IMR-90 (cell line): ENCODE measurements around the gene TRMO. TPM values are rescaled to one million over a fixed set of nuclear protein-coding genes. Genes with fewer than 3 reads are reported as not detected.
A peak's percentile ranks its signal among the peaks of the same experiment; 100 is the strongest.

Experiments
- ATAC-seq: fragments of 200-7000 bp; cut with Tn5 transposase; 2 replicates; pipeline ENCODE4 v1.9.1; 2020; ENCODE audit warnings: low read depth, mild to moderate bottlenecking, moderate library complexity
- BruUV-seq: library from RNA; stranded (reverse); fragments of 400-500 nt; replicated peaks from 2 replicates; lab custom pipeline; 2021; lab: Mats Ljungman, UMichigan
- CTCF ChIA-PET: fragments of 300-600 bp; formaldehyde crosslinking; extraction: SDS; loops from one replicate; lab custom pipeline; 2021; ENCODE audit warnings: antibody characterized with exemption; lab: Yijun Ruan, JAX
- POLR2A ChIA-PET: fragments of 300-600 bp; sonication (Branson Sonifier 250); formaldehyde crosslinking; loops from one replicate; lab custom pipeline; 2022; ENCODE audit warnings: antibody characterized with exemption; ENCODE audit not compliant: unreplicated experiment; lab: Charles Lee
- DNase-seq: peaks from one replicate; pipeline ENCODE4 v3.0.0; 2013
- H2AFZ ChIP-seq: replicated peaks from 2 replicates; pipeline ENCODE3; 2013; ENCODE audit warnings: low read length, mild to moderate bottlenecking; ENCODE audit not compliant: poor library complexity
- H2AK5ac ChIP-seq: 2 replicates; pipeline ENCODE4 v1.6.1; 2013; ENCODE audit warnings: low read depth, low read length, inconsistent platforms
- H2AK9ac ChIP-seq: replicated peaks from 2 replicates; pipeline ENCODE3; 2013; ENCODE audit warnings: mild to moderate bottlenecking, low read depth, low read length, moderate library complexity; ENCODE audit not compliant: poor library complexity
- H2BK120ac ChIP-seq: 2 replicates; pipeline ENCODE4 v1.6.1; 2013; ENCODE audit warnings: low read depth, low read length, inconsistent platforms
- H2BK15ac ChIP-seq: 3 replicates; pipeline ENCODE4 v1.6.1; 2013; ENCODE audit warnings: low read depth, low read length, inconsistent platforms
- H2BK20ac ChIP-seq: 2 replicates; pipeline ENCODE4 v1.6.1; 2013; ENCODE audit warnings: low read depth, mild to moderate bottlenecking, inconsistent platforms, low read length, moderate library complexity
- H2BK5ac ChIP-seq: 2 replicates; pipeline ENCODE4 v1.6.1; 2013; ENCODE audit warnings: mild to moderate bottlenecking, low read depth, low read length, inconsistent platforms; ENCODE audit not compliant: poor library complexity, severe bottlenecking
- H3K14ac ChIP-seq: replicated peaks from 2 replicates; pipeline ENCODE4 v1.6.1; 2013; ENCODE audit warnings: low read depth, low read length, inconsistent platforms
- H3K18ac ChIP-seq: 2 replicates; pipeline ENCODE4 v1.6.1; 2013; ENCODE audit warnings: low read depth, low read length, control low read depth
- H3K23ac ChIP-seq: 2 replicates; pipeline ENCODE4 v1.6.1; 2013; ENCODE audit warnings: low read depth, low read length, inconsistent platforms
- H3K27ac ChIP-seq: 2 replicates; pipeline ENCODE4 v1.5.1; 2013; ENCODE audit warnings: mild to moderate bottlenecking, control low read depth, low read length; ENCODE audit not compliant: insufficient read depth
- H3K27me3 ChIP-seq: 2 replicates; pipeline ENCODE4 v1.6.1; 2013; ENCODE audit warnings: low read length; ENCODE audit not compliant: control insufficient read depth, insufficient read depth
- H3K36me3 ChIP-seq: 2 replicates; pipeline ENCODE4 v1.6.1; 2013; ENCODE audit warnings: low read length, mixed read lengths; ENCODE audit not compliant: control insufficient read depth, insufficient read depth
- H3K4ac ChIP-seq: 2 replicates; pipeline ENCODE4 v1.6.1; 2013; ENCODE audit warnings: low read depth, low read length, inconsistent platforms
- H3K4me1 ChIP-seq: 2 replicates; pipeline ENCODE4 v1.6.1; 2013; ENCODE audit warnings: low read length, mixed read lengths; ENCODE audit not compliant: control insufficient read depth, insufficient read depth
- H3K4me2 ChIP-seq: 2 replicates; pipeline ENCODE4 v1.6.1; 2013; ENCODE audit warnings: low read depth, mild to moderate bottlenecking, control low read depth, low read length, moderate library complexity
- H3K4me3 ChIP-seq: 2 replicates; pipeline ENCODE4 v1.5.1; 2013; ENCODE audit warnings: low read depth, mild to moderate bottlenecking, control low read depth, low read length, moderate library complexity; ENCODE audit not compliant: insufficient read depth
- H3K56ac ChIP-seq: 2 replicates; pipeline ENCODE4 v1.6.1; 2013; ENCODE audit warnings: low read length, inconsistent platforms; ENCODE audit not compliant: insufficient read depth; ENCODE audit errors: extremely low read depth
- H3K79me1 ChIP-seq, 2 experiments: 2 replicates each; pipeline ENCODE4 v1.6.1; 2013; ENCODE audit warnings: low read length in 2 of 2, inconsistent platforms in 1 of 2, low read depth in 1 of 2
- H3K9ac ChIP-seq: 2 replicates; pipeline ENCODE4 v1.6.1; 2013; ENCODE audit warnings: low read depth, low read length, control low read depth
- H3K9me1 ChIP-seq: 2 replicates; pipeline ENCODE4 v1.6.1; 2013; ENCODE audit warnings: low read length, inconsistent platforms; ENCODE audit not compliant: insufficient read depth
- H3K9me3 ChIP-seq: 2 replicates; pipeline ENCODE4 v1.6.1; 2013; ENCODE audit warnings: low read length; ENCODE audit not compliant: control insufficient read depth, insufficient read depth
- H4K20me1 ChIP-seq: 2 replicates; pipeline ENCODE4 v1.6.1; 2013; ENCODE audit warnings: low read length, inconsistent platforms; ENCODE audit not compliant: insufficient read depth
- H4K5ac ChIP-seq: 2 replicates; pipeline ENCODE4 v1.6.1; 2013; ENCODE audit warnings: mild to moderate bottlenecking, low read depth, low read length, control low read depth
- H4K8ac ChIP-seq, 2 experiments: 2 replicates each; pipeline ENCODE4 v1.6.1; 2013; ENCODE audit warnings: low read depth in 2 of 2, low read length in 2 of 2, control low read depth in 1 of 2, inconsistent platforms in 1 of 2
- H4K91ac ChIP-seq: 2 replicates; pipeline ENCODE4 v1.6.1; 2013; ENCODE audit warnings: low read depth, low read length, inconsistent platforms; ENCODE audit not compliant: insufficient read depth
- CTCF ChIP-seq: conservative IDR thresholded peaks from 2 replicates; pipeline ENCODE4 v1.5.1; 2012; ENCODE audit warnings: mild to moderate bottlenecking, low read depth, low read length, improper control_type of control experiment
- POLR2A ChIP-seq: IDR thresholded peaks from 2 replicates; pipeline ENCODE4 v1.6.1; 2012; ENCODE audit warnings: mild to moderate bottlenecking, low read depth, low read length
- RAD21 ChIP-seq: IDR thresholded peaks from 2 replicates; pipeline ENCODE4 v1.6.1; 2012; ENCODE audit warnings: low read length, improper control_type of control experiment
- SMC3 ChIP-seq: fragments of 150-350 bp; IDR thresholded peaks from 2 replicates; pipeline ENCODE4 v1.6.1; 2016; ENCODE audit warnings: low read depth, mild to moderate bottlenecking, antibody characterized with exemption, low read length, moderate library complexity
- WGBS, 2 experiments: methylation state at CpG; one replicate each; pipeline versions ENCODE4 v1.1.5 to v1.1.7; 2013; ENCODE audit warnings: missing lambda C conversion rate in 2 of 2; ENCODE audit not compliant: insufficient read length in 1 of 2; ENCODE audit errors: extremely low coverage in 2 of 2; 5-methylcytosine and 5-hydroxymethylcytosine counted together
- dilution Hi-C: fragments of 300-500 bp; cut with HindIII; formaldehyde crosslinking; loops from one replicate; pipeline ENCODE4 v1.14.3; 2018; ENCODE audit warnings: low sequenced_read_pairs; ENCODE audit not compliant: unreplicated experiment
- in situ Hi-C: fragments of 300-500 bp; cut with MboI; formaldehyde crosslinking; loops from 3 replicates; pipeline ENCODE4 v1.14.3; 2019; ENCODE audit warnings: low sequenced_read_pairs, inconsistent platforms, mixed read lengths
- intact Hi-C: fragments of 100-400 bp; cut with micrococcal nuclease; formaldehyde crosslinking; loops from 2 replicates; pipeline ENCODE4 v1.10.0; 2022
- polyA plus RNA-seq, 3 experiments: library from polyadenylated mRNA; depleted of rRNA; stranded (reverse); fragments of >200 nt; gene quantifications; 2 replicates each; pipeline ENCODE4 v1.2.3, GENCODE V29; 2012; ENCODE audit warnings: low replicate concordance in 1 of 3
- total RNA-seq: library from RNA; depleted of rRNA; stranded (reverse); fragments of >200 nt; gene quantifications from 2 replicates; pipeline ENCODE4 v1.2.3, GENCODE V29; 2012

Gene TRMO
- total and polyA plus RNA-seq, 2 of the 4 experiments (the other 2 are of a cell fraction) = 10.2 to 19.9 TPM

GRCh38 chr9:97889941-97890887, 32.1 kb downstream of the TRMO start:
- ChIA-PET CTCF (interaction anchor here (0.5 to 1.6 kb wide), 3 partner anchors 10 to 1831 kb away, joined by 4 to 9 read pairs (median 5); no protein-coding TSS in a partner anchor), POLR2A (no interaction called here)
- no peak overlapping the region for H3K56ac ChIP-seq
- peak; percentile 52 for TF ChIP-seq CTCF
- peak; percentile 25; the same call in 1 of the 2 replicates for TF ChIP-seq RAD21
- TF ChIP-seq SMC3 = peak; percentile 34; the same call in 1 of the 2 replicates
- no peak for TF ChIP-seq POLR2A
- H3K9me1 ChIP-seq = no peaks in the 10 kb centered on the region
- no peaks in the 10 kb centered on the region for H3K36me3 ChIP-seq
- ATAC-seq (0 out of 2 replicates have a peak, but pooled peaks have one; percentile 44), DNase-seq (no peak)
- no peak overlapping the region for H3K4me2 ChIP-seq
- peaks cover 3% of the 10 kb centered on the region; the same call in 1 of the 2 replicates for H3K27me3 ChIP-seq
- intact Hi-C loops = loop anchor here (10.0 kb wide), 1 partner anchor 425 kb away; no protein-coding TSS in a partner anchor
- H3K18ac ChIP-seq = no peak overlapping the region
- H3K9ac ChIP-seq = no peak overlapping the region
- H2BK120ac ChIP-seq = no peak overlapping the region
- H3K23ac ChIP-seq = no peak overlapping the region
- peak overlapping the region; percentile 9 for H2AK9ac ChIP-seq
- dilution Hi-C loops = no loop called here
- no peak overlapping the region for H4K91ac ChIP-seq
- BruUV-seq = no TSS peak
- H3K4ac ChIP-seq = no peak overlapping the region
- peak overlapping the region; percentile 13 for H2AFZ ChIP-seq
- no peak overlapping the region for H2BK15ac ChIP-seq
- no peak overlapping the region for H3K27ac ChIP-seq
- H2BK5ac ChIP-seq = no peak overlapping the region
- no peaks in the 10 kb centered on the region for H3K4me1 ChIP-seq
- WGBS, 2 experiments = no CpG with 5 or more reads among the region's 9 CpGs
- peaks cover 6% of the 10 kb centered on the region for H3K9me3 ChIP-seq
- no peak overlapping the region for H4K5ac ChIP-seq
- no peak overlapping the region for H2AK5ac ChIP-seq
- no peaks in the 10 kb centered on the region for H4K20me1 ChIP-seq
- H4K8ac ChIP-seq = no peak overlapping the region
- no peaks in the 10 kb centered on the region for H3K79me1 ChIP-seq
- no peak overlapping the region for H2BK20ac ChIP-seq
- in situ Hi-C loops = no loop called here
- no peak overlapping the region for H3K14ac ChIP-seq
- no peak overlapping the region for H3K4me3 ChIP-seq
